IgD-negative memory B cell (primary cell): ENCODE measurements around the gene NECAB2. TPM values are rescaled to one million over a fixed set of nuclear protein-coding genes. Genes with fewer than 3 reads are reported as not detected.
"Not testable (repeated sequence)": the region's sequence is repeated elsewhere in the genome, so short reads cannot be mapped to it uniquely, and the experiment has no call there.

Source experiments
- H3K27ac Mint-ChIP-seq, 3 donors: one replicate each; pipeline ENCODE4 v1.8.0; 2020 to 2022; ENCODE audit warnings: mild to moderate bottlenecking in 3 of 3, mixed read lengths in 3 of 3, moderate library complexity in 1 of 3
- H3K27me3 Mint-ChIP-seq: one replicate; pipeline ENCODE4 v1.8.0; 2021; ENCODE audit warnings: mixed read lengths
- H3K36me3 Mint-ChIP-seq: one replicate; pipeline ENCODE4 v1.8.0; 2020; ENCODE audit warnings: mild to moderate bottlenecking, mixed read lengths
- H3K4me1 Mint-ChIP-seq, 3 donors: one replicate each; pipeline ENCODE4 v1.8.0; 2020 to 2022; ENCODE audit warnings: mixed read lengths in 3 of 3, mild to moderate bottlenecking in 1 of 3
- H3K4me3 Mint-ChIP-seq, 4 donors: one replicate each; pipeline ENCODE4 v1.8.0; 2020 to 2022; ENCODE audit warnings: mild to moderate bottlenecking in 4 of 4, mixed read lengths in 4 of 4, moderate library complexity in 3 of 4
- H3K9me3 Mint-ChIP-seq, 3 donors: one replicate each; pipeline ENCODE4 v1.8.0; 2020 to 2021; ENCODE audit warnings: mixed read lengths in 3 of 3, mild to moderate bottlenecking in 1 of 3
- polyA plus RNA-seq: library from polyadenylated mRNA; unstranded; fragments of 300-500 nt; fragmentation: Illumina TruSeq; gene quantifications from one replicate; pipeline ENCODE4 v1.2.3, GENCODE V29; 2021

The NECAB2 gene
- polyA plus RNA-seq, 1 donor from 2014 or later, result not detected

DNA sequence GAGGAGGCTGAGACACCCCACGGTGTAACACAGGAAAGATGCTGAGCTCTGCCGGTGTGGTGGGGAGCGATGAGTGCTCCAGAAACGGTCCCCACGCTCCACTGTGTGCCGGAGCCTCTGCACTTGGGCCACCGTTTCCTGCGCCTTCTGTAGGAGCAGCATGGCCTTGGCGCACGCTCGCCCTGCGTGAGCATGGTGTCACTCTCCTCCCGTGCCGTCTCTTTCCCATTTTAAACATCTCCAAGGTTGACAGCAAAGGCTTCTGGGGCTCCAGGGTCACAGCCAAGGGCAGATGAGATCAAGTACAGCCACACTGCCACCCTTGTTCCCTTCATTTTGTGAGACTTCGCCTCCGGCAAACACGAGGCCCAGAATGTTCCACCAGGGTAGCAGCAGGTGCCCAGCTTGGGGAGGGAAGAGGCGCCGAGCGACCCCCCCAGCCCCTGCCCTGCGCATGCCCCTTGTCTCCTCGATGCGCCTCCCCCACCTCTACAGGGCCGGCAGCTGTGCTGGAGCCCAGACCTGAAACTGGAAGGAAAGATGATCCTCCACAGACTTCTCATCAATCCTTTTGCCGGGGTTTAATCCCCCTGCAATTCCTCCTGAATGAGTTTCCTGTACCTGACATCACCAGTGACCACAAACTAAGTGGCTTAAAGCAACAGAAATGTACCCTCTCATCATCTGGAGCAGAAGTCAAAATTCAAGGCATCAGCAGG is 34.9 kb upstream of the NECAB2 start:
- Mint-ChIP-seq H3K27me3 (no peaks in the 10 kb centered on the region), H3K27ac (no peak overlapping the region), H3K4me3 (no peak overlapping the region), H3K36me3 (peaks cover 1% of the 10 kb centered on the region), H3K4me1 (no peaks in the 10 kb centered on the region), H3K9me3 (peaks cover 0 to 3% (median 0%) of the 10 kb centered on the region in 3 donors)

DNA sequence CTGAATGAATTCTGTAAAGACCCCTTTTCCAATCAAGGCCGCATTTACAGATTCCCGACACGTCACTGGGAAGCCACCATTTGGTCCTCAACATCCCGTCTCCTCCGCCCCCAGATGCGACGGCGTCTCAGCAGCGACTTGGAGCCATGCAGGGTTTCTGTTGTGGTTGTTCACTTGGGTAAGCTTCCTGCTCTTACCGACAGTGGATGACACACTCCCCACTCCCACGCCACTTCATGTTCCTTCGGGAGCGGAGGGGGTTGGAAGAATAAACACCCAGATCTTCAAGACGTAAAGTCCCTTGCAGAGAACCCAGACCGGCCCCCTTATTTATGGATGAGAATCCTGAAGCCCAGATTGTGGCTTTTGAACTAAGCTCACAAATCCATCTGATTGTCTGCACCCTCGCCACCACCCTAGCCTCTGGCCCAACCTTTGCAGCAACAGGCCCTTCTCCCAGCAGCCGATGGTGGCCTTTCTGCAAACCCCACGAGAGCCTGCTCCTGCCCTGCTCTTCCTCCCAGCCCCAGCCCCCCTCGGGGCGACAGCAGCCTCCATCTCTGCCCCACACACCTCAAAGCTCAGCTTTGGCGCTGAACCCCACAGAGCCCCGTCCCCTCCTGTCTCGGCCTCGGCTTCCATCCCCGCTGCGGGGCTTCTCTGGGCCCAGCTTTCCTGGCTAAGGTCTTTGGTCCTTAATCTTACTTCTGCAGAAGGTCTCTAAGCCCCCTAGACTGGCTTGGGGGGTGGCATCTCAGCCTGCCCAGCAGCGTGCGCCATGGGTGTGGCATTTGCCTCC is 34.0 kb upstream of the NECAB2 start:
- Mint-ChIP-seq H3K27ac (no peak overlapping the region), H3K9me3 (peaks cover 0 to 3% (median 0%) of the 10 kb centered on the region in 3 donors), H3K4me1 (no peaks in the 10 kb centered on the region), H3K36me3 (peaks cover 1% of the 10 kb centered on the region), H3K27me3 (no peaks in the 10 kb centered on the region), H3K4me3 (no peak overlapping the region)

DNA sequence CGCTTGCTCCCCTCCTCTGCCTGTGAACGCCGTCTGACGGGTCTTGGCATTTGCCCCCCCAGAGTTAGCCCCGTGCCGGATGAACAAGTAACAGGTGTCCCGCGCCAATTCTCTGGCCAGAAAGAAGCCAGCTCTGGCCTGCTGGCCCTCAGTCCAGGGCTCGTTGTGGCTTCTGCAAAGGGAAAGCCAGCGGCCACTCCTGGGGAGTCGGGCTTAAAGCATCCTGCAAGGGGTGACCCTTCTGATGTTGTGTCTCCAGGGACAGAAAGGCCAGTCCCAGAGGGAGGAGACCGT is 33.4 kb upstream of the NECAB2 start:
- peaks cover 0 to 3% (median 0%) of the 10 kb centered on the region in 3 donors for H3K9me3 Mint-ChIP-seq
- no peaks in the 10 kb centered on the region for H3K27me3 Mint-ChIP-seq
- peaks cover 0 to 1% (median 0%) of the 10 kb centered on the region in 3 donors for H3K4me1 Mint-ChIP-seq
- H3K27ac Mint-ChIP-seq, result no peak overlapping the region
- H3K4me3 Mint-ChIP-seq, result no peak overlapping the region
- peaks cover 1% of the 10 kb centered on the region for H3K36me3 Mint-ChIP-seq

DNA sequence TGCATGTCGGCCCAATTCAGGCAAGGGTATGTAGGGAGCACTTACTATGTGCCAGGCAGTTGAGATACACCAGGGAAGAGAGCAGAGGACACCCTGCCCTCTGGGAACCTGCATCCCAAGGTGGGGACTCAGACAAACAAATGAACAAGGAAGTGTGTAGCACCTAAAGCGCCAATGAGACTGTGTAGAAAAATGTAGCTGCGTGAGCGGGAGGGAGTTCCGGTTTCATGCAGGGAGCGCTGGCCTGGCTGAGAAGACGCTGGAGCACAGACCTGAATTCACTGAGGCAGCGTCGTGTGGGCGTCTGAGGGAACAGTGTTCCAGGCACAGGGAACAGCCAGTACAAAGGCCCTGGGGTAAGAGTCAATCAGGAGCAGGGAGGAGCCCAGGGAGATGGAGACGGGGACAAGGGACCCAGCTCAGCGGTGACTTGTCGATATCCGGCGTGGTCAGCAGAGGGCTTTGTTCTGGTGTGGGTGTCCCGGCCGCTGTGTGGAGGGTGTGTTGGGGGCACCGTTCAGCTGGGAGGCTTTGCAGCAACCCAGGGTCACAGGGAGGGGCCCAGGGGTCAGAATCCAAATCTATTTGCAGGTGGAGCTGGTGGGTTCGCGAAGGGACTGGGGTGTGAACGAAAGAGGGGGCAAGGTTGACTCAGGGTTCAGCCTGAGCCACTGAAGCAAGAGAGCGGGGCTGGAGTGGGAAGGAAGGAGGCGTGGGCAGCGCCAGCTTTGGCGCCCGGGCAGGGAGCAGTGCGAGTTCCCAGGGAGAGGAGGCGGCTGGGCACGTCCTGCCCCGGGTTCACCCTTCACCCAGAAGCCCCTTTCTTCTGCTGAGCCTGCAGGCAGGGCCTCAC is 32.8 kb upstream of the NECAB2 start:
- Mint-ChIP-seq H3K4me1 (peaks cover 0 to 3% (median 0%) of the 10 kb centered on the region in 3 donors), H3K27me3 (no peaks in the 10 kb centered on the region), H3K36me3 (no peaks in the 10 kb centered on the region), H3K27ac (no peak overlapping the region), H3K9me3 (peaks cover 0 to 3% (median 0%) of the 10 kb centered on the region in 3 donors), H3K4me3 (no peak overlapping the region)

DNA sequence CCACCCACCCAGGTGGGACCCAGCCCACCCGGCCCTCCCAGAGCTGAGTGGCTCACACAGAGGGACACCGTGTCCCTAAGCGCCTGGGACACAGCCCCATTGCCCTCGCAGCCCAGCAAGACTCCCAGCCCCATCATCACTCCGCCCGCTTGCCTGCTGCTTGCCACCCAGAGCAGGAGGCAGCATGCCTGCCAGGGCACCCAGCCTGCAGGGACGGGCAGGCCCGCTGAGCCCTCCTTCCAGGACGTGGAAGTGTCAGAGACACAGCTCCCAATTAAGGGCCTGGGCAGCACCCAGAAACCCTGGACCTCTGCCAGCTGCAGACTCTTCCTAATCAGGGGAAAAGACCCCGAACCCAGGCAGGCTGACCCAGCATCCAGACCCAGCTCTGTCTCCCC is 32.2 kb upstream of the NECAB2 start:
- peaks cover 0 to 3% (median 0%) of the 10 kb centered on the region in 3 donors for H3K9me3 Mint-ChIP-seq
- H3K4me3 Mint-ChIP-seq, result no peak overlapping the region

DNA sequence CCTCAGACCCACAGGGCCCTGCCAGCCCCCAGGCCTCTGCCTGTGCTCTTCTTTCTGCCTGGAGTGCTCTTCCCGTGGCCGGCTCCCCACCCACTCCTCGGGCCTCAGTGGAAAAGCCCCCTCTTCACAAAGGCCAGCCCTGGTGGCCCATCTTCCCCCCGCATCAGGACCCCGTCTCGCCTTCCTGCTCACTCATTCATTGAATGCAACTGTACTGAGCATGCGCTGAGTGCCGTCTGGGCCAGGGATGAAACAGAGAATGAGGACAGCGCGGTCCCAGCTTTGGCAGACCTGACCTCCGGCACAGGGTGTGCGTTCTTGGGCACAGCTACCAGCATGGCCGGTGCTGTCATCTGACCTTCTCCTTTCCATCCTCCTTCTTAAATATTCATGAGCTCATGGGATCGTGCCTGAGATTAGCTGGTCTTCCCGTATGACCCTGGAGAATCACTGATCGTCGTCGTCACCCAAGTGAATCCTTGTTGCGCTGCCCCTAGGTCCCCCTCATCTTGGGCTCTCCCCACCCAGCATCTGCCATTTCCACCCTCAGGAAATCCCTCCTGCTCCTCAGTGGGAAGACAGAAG is 31.4 kb upstream of the NECAB2 start:
- H3K27me3 Mint-ChIP-seq, result peaks cover 2% of the 10 kb centered on the region
- peaks cover 0 to 3% (median 0%) of the 10 kb centered on the region in 3 donors for H3K9me3 Mint-ChIP-seq
- peaks cover 4% of the 10 kb centered on the region for H3K36me3 Mint-ChIP-seq
- H3K4me1 Mint-ChIP-seq, result peaks cover 0 to 3% (median 0%) of the 10 kb centered on the region in 3 donors
- peak overlapping the region in 1 of 4 donors; percentile 68 for H3K4me3 Mint-ChIP-seq
- no peak overlapping the region for H3K27ac Mint-ChIP-seq

More for the DNA sequence above, 32.2 kb upstream of the NECAB2 start:
- peaks cover 0 to 3% (median 0%) of the 10 kb centered on the region in 3 donors for H3K4me1 Mint-ChIP-seq
- no peak overlapping the region for H3K27ac Mint-ChIP-seq
- peaks cover 4% of the 10 kb centered on the region for H3K36me3 Mint-ChIP-seq
- H3K27me3 Mint-ChIP-seq, result peaks cover under 1% of the 10 kb centered on the region

DNA sequence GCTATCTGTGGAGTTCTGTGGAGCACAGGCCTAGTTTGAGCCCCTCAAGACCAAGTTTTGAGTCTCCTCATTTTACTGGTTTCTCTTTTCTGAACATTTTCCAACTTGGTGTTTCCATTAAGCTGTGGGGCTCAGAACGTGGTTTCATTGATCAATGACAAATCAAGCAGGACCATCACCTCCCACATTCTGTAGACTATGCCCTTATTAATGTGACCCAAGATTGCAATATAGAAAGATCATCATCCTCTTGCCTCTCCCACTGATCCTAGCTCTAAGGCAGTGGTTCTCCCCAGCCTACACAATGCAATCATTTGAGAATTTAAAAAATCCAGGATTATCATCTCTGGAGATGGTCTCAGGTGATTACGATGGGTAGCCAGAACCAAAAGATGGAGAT is 30.8 kb upstream of the NECAB2 start:
- peaks cover 0 to 3% (median 0%) of the 10 kb centered on the region in 3 donors for H3K4me1 Mint-ChIP-seq
- H3K36me3 Mint-ChIP-seq, result peaks cover 4% of the 10 kb centered on the region
- H3K9me3 Mint-ChIP-seq, result peaks cover 0 to 3% (median 0%) of the 10 kb centered on the region in 3 donors
- H3K27me3 Mint-ChIP-seq, result peaks cover 2% of the 10 kb centered on the region
- H3K4me3 Mint-ChIP-seq, result no peak overlapping the region
- H3K27ac Mint-ChIP-seq, result no peak overlapping the region

DNA sequence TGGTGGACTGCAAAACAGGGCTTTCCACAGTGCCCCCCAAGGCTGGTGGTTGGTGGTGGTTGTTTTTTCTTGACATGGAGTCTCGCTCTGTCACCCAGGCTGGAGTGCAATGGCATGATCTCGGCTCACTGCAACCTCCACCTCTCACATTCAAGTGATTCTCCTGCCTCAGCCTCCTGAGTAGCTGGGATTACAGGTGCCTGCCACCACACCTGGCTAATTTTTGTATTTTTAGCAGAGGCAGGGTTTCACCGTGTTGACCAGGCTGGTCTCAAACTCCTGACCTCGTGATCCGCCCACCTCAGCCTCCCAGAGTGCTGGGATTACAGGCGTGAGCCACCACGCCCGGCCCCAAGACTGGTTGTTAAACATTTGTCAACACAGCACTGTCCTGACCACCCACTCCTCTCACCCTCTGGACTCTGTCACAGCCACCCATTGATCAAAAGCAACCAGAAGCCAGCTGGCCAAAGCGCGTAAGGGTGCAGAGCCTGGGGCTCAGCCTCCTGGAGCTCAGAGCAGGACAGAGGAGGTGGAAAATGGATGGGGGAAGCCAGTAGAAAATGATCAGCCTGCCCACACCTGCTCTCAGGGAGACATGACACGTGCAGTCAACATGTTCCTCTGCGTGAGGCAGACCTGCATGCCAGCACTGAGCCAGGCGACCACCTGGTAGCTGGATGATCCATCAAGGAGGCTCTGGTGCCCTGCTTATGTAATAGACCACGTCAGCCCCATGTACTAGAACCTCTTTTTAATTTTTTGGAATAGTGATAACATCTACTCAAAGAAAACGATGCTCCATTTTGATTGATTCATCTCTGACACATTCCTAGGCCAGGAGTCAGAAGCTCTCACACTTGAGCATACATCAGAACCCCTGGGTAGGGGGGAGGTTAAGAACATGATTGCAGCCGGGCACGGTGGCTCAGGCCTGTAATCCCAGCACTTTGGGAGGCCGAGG is 29.8 kb upstream of the NECAB2 start:
- H3K36me3 Mint-ChIP-seq, result peaks cover 4% of the 10 kb centered on the region
- no peak overlapping the region for H3K27ac Mint-ChIP-seq
- peaks cover 2% of the 10 kb centered on the region for H3K27me3 Mint-ChIP-seq
- peaks cover 0 to 3% (median 0%) of the 10 kb centered on the region in 3 donors for H3K9me3 Mint-ChIP-seq
- H3K4me1 Mint-ChIP-seq, result peaks cover 0 to 3% (median 0%) of the 10 kb centered on the region in 3 donors
- H3K4me3 Mint-ChIP-seq, result no peak overlapping the region

DNA sequence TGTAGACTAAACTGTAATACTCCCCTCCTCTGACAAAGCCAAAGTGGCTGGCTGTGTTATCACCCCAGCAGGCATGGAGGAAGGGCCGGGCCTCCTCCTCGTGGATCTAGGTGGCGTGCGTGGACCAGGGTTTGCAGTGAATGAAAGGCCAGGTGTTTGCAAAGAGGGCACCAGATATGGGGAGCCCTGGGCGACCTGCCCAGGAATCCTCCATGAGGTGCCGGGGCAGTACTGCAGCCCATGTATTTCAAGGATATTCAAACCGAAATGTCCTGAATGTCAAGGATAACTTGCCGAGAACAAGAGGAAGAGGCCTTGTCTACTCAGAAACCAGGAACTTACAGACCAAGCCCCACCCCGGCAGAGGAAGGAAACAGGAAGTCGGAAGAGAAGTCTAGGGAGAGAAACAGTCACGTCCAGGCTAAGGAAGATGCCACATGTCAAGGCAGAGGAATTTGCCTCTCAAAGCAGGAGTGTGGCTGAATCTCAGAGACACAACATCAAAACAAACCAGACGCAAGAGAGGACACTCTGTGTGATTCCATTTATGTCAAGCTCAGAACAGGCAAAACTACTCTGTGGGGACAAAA is 28.7 kb upstream of the NECAB2 start:
- Mint-ChIP-seq H3K4me3 (peak overlapping the region in 2 of 4 donors; percentile 27 to 82), H3K27ac (no peak overlapping the region), H3K36me3 (peaks cover 5% of the 10 kb centered on the region), H3K9me3 (peaks cover 0 to 3% (median 0%) of the 10 kb centered on the region in 3 donors), H3K27me3 (peaks cover 2% of the 10 kb centered on the region), H3K4me1 (peaks cover 0 to 3% (median 0%) of the 10 kb centered on the region in 3 donors)

DNA sequence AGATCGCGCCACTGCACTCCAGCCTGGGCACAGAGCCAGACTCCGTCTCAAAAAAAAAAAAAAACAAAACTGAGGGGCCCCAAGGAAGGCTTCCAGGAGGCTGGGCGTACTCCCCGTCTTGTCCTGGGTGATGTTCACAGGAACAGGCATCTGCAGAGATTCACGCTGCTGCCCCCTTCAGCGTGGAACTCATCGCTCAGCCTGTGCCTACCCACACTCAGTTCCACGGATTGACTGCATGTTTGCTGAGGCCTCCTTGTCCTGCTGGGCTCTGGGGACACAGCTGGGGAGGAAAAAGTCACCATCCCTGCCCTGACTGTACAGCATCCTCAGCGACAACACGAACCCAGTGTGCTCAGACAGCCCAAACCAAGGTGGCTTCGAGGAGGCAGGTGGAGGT is 27.9 kb upstream of the NECAB2 start:
- H3K4me3 Mint-ChIP-seq, result no peak overlapping the region
- peaks cover 5% of the 10 kb centered on the region for H3K36me3 Mint-ChIP-seq
- H3K4me1 Mint-ChIP-seq, result peaks cover 0 to 3% (median 0%) of the 10 kb centered on the region in 3 donors
- no peak overlapping the region for H3K27ac Mint-ChIP-seq
- H3K9me3 Mint-ChIP-seq, result peaks cover 0 to 3% (median 0%) of the 10 kb centered on the region in 3 donors
- H3K27me3 Mint-ChIP-seq, result peaks cover 3% of the 10 kb centered on the region

DNA sequence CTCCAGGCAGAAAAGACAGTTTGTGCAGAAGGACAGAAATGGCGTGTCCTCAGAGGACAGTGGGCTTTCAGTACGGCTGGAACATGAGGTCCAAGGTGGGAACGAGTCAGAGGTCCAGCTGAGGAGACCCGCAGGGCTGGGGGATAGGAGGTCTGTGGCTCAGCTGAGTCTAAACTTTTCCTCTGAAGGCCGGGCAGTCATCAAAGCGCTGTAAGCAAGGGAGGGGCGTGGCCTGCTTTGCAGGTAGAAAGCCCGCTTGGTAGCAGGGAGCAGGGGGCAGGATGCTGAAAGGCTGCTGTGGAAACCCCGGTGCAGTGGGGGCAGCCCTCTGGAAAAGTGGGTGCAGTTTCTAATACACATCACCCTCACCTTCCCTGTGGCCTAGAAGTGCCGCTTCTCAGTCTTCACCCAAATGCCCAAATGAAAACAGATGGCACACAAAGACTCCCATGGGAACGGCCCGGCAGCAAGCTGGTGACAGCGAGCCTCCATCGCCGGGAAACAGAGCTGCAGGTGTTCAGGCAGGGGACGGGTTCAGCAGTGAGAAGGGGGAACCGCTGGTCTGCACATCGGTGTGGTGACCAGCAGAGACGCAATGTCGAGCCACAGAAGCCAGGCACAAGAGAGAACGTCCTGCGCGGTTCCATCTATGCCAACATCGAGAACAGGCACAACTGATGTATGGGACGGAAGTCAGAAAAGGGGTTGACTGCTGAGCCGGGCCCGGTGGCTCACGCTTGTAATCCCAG is 27.2 kb upstream of the NECAB2 start:
- H3K36me3 Mint-ChIP-seq, result peaks cover 5% of the 10 kb centered on the region
- H3K9me3 Mint-ChIP-seq, result peaks cover 0 to 3% (median 0%) of the 10 kb centered on the region in 3 donors
- peaks cover 0 to 3% (median 0%) of the 10 kb centered on the region in 3 donors for H3K4me1 Mint-ChIP-seq
- peak overlapping the region in 1 of 3 donors; percentile 71 for H3K27ac Mint-ChIP-seq
- H3K27me3 Mint-ChIP-seq, result peaks cover 4% of the 10 kb centered on the region
- no peak overlapping the region for H3K4me3 Mint-ChIP-seq

DNA sequence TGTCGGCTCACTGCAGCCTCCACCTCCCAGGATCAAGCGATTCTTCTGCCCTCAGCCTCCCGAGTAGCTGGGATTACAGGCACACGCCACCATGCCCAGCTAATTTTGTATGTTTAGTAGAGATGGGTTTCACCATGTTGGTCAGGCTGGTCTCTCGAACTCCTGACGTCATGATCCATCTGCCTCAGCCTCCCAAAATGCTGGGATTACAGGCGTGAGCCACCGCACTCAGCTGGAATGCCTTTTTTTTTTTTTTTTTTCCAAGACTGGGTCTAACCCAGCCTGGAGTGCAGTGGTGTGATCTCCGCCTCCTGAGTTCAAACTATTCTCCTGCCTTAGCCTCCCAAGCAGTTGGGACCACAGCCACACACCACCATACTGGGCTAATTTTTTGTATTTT is 26.5 kb upstream of the NECAB2 start:
- not testable (repeated sequence) for H3K4me3 Mint-ChIP-seq, H3K4me1 Mint-ChIP-seq, H3K9me3 Mint-ChIP-seq, H3K27ac Mint-ChIP-seq, H3K36me3 Mint-ChIP-seq, H3K27me3 Mint-ChIP-seq

DNA sequence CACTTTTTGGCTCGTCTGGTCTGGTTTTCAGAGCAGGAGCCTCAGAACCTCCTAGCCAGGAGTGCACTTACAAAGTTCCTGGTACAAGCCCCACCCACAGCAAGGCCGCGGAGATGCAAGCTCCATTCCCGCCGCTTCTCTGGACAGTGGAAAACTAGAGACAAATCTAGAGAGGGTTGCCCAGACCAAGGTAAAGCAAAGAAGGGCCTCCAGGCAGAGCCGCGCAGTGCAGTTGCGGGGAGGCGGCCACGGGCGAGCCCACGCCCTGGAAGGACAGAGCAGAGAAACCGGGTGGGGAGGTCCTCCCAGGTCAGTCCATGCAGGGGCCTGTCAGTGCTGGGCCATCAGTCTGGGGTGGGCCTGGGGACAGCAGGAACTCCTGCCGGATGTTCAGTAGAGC is 26.0 kb upstream of the NECAB2 start:
- H3K27me3 Mint-ChIP-seq, result peaks cover 4% of the 10 kb centered on the region
- peaks cover 0 to 3% (median 0%) of the 10 kb centered on the region in 3 donors for H3K4me1 Mint-ChIP-seq
- no peak overlapping the region for H3K4me3 Mint-ChIP-seq
- peaks cover 0 to 3% (median 0%) of the 10 kb centered on the region in 3 donors for H3K9me3 Mint-ChIP-seq
- no peak overlapping the region for H3K27ac Mint-ChIP-seq
- H3K36me3 Mint-ChIP-seq, result peaks cover 5% of the 10 kb centered on the region
